Effector memory CD8-positive, alpha-beta T cell (primary cell): ENCODE results near the gene SLC26A1.

ENCODE experiments used
- ATAC-seq: fragments of 150-1000 bp; cut with Tn5 transposase; replicated peaks from 2 replicates; pipeline ENCODE4 v1.10.0; 2021; ENCODE audit warnings: mild to moderate bottlenecking, moderate library complexity
- DNase-seq, 3 experiments: peaks; one replicate each; pipeline ENCODE4 v3.0.0; 2021
- H3K27ac Mint-ChIP-seq, 2 donors: one replicate each; pipeline ENCODE4 v1.8.0; 2022; ENCODE audit warnings: mild to moderate bottlenecking in 2 of 2, mixed read lengths in 2 of 2, moderate library complexity in 2 of 2
- H3K27me3 Mint-ChIP-seq, 2 donors: one replicate each; pipeline ENCODE4 v1.8.0; 2022; ENCODE audit warnings: mixed read lengths in 2 of 2
- H3K36me3 Mint-ChIP-seq: one replicate; pipeline ENCODE4 v1.8.0; 2022; ENCODE audit warnings: mild to moderate bottlenecking, moderate library complexity, mixed read lengths; ENCODE audit not compliant: insufficient read depth
- H3K4me1 Mint-ChIP-seq, 2 donors: one replicate each; pipeline ENCODE4 v1.8.0; 2022; ENCODE audit warnings: low read depth in 2 of 2, mixed read lengths in 2 of 2
- H3K4me3 Mint-ChIP-seq, 2 donors: one replicate each; pipeline ENCODE4 v1.8.0; 2022; ENCODE audit warnings: mild to moderate bottlenecking in 2 of 2, mixed read lengths in 2 of 2, moderate library complexity in 2 of 2
- H3K9me3 Mint-ChIP-seq, 2 donors: one replicate each; pipeline ENCODE4 v1.8.0; 2022; ENCODE audit warnings: mixed read lengths in 2 of 2

SLC26A1 gene

GRCh38 chr4:960636-961350, 32.4 kb downstream of the SLC26A1 start:
- no peaks in the 10 kb centered on the region for H3K27me3 Mint-ChIP-seq
- ATAC-seq (no peak), DNase-seq (no peak)
- no peak overlapping the region for H3K27ac Mint-ChIP-seq
- H3K4me3 Mint-ChIP-seq: no peak overlapping the region
- no peaks in the 10 kb centered on the region for H3K9me3 Mint-ChIP-seq
- H3K36me3 Mint-ChIP-seq: peaks cover 38% of the 10 kb centered on the region
- no peaks in the 10 kb centered on the region for H3K4me1 Mint-ChIP-seq

- peak overlapping the region in 1 of 2 donors; percentile 83 for H3K27ac Mint-ChIP-seq
- peaks cover 32% of the 10 kb centered on the region for H3K36me3 Mint-ChIP-seq
- no peak for ATAC-seq
- no peaks in the 10 kb centered on the region for H3K27me3 Mint-ChIP-seq
- no peak for DNase-seq
- H3K4me3 Mint-ChIP-seq: no peak overlapping the region
- no peaks in the 10 kb centered on the region for H3K4me1 Mint-ChIP-seq
- H3K9me3 Mint-ChIP-seq: no peaks in the 10 kb centered on the region
Observed at GRCh38 chr4:960140-960635, 33.0 kb downstream of the SLC26A1 start.

- no peaks in the 10 kb centered on the region for H3K9me3 Mint-ChIP-seq
- DNase-seq (no peak), ATAC-seq (no peak)
- H3K4me1 Mint-ChIP-seq: no peaks in the 10 kb centered on the region
- H3K36me3 Mint-ChIP-seq: peaks cover 38% of the 10 kb centered on the region
- no peaks in the 10 kb centered on the region for H3K27me3 Mint-ChIP-seq
- no peak overlapping the region for H3K4me3 Mint-ChIP-seq
- H3K27ac Mint-ChIP-seq: peak overlapping the region; percentile 78 to 83
Observed at GRCh38 chr4:959338-960139, 33.7 kb downstream of the SLC26A1 start.

GRCh38 chr4:958696-959337, 34.4 kb downstream of the SLC26A1 start:
- Mint-ChIP-seq H3K4me3 (no peak overlapping the region), H3K4me1 (no peaks in the 10 kb centered on the region), H3K27ac (peak overlapping the region; percentile 78 to 79), H3K9me3 (no peaks in the 10 kb centered on the region), H3K36me3 (peaks cover 37% of the 10 kb centered on the region), H3K27me3 (no peaks in the 10 kb centered on the region)
- DNase-seq (no peak), ATAC-seq (no peak)

GRCh38 chr4:958314-958665, 34.9 kb downstream of the SLC26A1 start:
- H3K4me3 Mint-ChIP-seq: no peak overlapping the region
- DNase-seq (no peak), ATAC-seq (no peak)
- peaks cover 36% of the 10 kb centered on the region for H3K36me3 Mint-ChIP-seq
- H3K27ac Mint-ChIP-seq: peak overlapping the region; percentile 78 to 79
- H3K9me3 Mint-ChIP-seq: no peaks in the 10 kb centered on the region
- no peaks in the 10 kb centered on the region for H3K27me3 Mint-ChIP-seq
- H3K4me1 Mint-ChIP-seq: no peaks in the 10 kb centered on the region

GRCh38 chr4:957581-958313, 35.5 kb downstream of the SLC26A1 start:
- Mint-ChIP-seq H3K9me3 (no peaks in the 10 kb centered on the region), H3K27me3 (no peaks in the 10 kb centered on the region), H3K36me3 (peaks cover 36% of the 10 kb centered on the region), H3K27ac (peak overlapping the region; percentile 78 to 79), H3K4me1 (no peaks in the 10 kb centered on the region), H3K4me3 (no peak overlapping the region)
- no peak for ATAC-seq
- no peak for DNase-seq

- Mint-ChIP-seq H3K4me1 (peaks cover 0 to 3% of the 10 kb centered on the region in 2 donors), H3K27me3 (no peaks in the 10 kb centered on the region), H3K36me3 (peaks cover 36% of the 10 kb centered on the region), H3K4me3 (no peak overlapping the region), H3K9me3 (no peaks in the 10 kb centered on the region), H3K27ac (peak overlapping the region in 1 of 2 donors; percentile 79)
- ATAC-seq (no peak), DNase-seq (no peak)
Observed at GRCh38 chr4:957231-957580, 36.0 kb downstream of the SLC26A1 start.

- Mint-ChIP-seq H3K27ac (peak overlapping the region; percentile 52 to 72), H3K36me3 (peaks cover 31% of the 10 kb centered on the region), H3K4me1 (peaks cover 0 to 3% of the 10 kb centered on the region in 2 donors), H3K9me3 (no peaks in the 10 kb centered on the region), H3K27me3 (no peaks in the 10 kb centered on the region), H3K4me3 (no peak overlapping the region)
- no peak for ATAC-seq
- no peak for DNase-seq
Observed at GRCh38 chr4:956531-957230, 36.5 kb downstream of the SLC26A1 start.

- Mint-ChIP-seq H3K36me3 (peaks cover 37% of the 10 kb centered on the region), H3K9me3 (no peaks in the 10 kb centered on the region), H3K27me3 (no peaks in the 10 kb centered on the region), H3K27ac (peak overlapping the region; percentile 52 to 72), H3K4me3 (no peak overlapping the region), H3K4me1 (peaks cover 0 to 3% of the 10 kb centered on the region in 2 donors)
- DNase-seq: no peak
- no peak for ATAC-seq
Observed at GRCh38 chr4:955931-956381, 37.2 kb downstream of the SLC26A1 start.

GRCh38 chr4:955161-955921, 37.9 kb downstream of the SLC26A1 start:
- DNase-seq: no peak
- Mint-ChIP-seq H3K9me3 (no peaks in the 10 kb centered on the region), H3K27me3 (no peaks in the 10 kb centered on the region), H3K4me1 (peaks cover 0 to 3% of the 10 kb centered on the region in 2 donors), H3K36me3 (peaks cover 37% of the 10 kb centered on the region), H3K4me3 (no peak overlapping the region), H3K27ac (peak overlapping the region; percentile 72 to 78)
- no peak for ATAC-seq

- DNase-seq (no peak), ATAC-seq (no peak)
- Mint-ChIP-seq H3K4me1 (peaks cover 0 to 3% of the 10 kb centered on the region in 2 donors), H3K27ac (peak overlapping the region in 1 of 2 donors; percentile 78), H3K9me3 (no peaks in the 10 kb centered on the region), H3K36me3 (peaks cover 36% of the 10 kb centered on the region), H3K4me3 (no peak overlapping the region), H3K27me3 (no peaks in the 10 kb centered on the region)
Observed at GRCh38 chr4:954211-955020, 38.8 kb downstream of the SLC26A1 start.

- Mint-ChIP-seq H3K4me3 (no peak overlapping the region), H3K27ac (no peak overlapping the region), H3K36me3 (peaks cover 32% of the 10 kb centered on the region), H3K27me3 (no peaks in the 10 kb centered on the region), H3K9me3 (no peaks in the 10 kb centered on the region), H3K4me1 (peaks cover 0 to 3% of the 10 kb centered on the region in 2 donors)
- DNase-seq (no peak), ATAC-seq (no peak)
Observed at GRCh38 chr4:953574-953915, 39.7 kb downstream of the SLC26A1 start.
